ENCODE results near the gene BGN.

BGN gene

GRCh38 chrX:153450949-153451277 is 43.9 kb upstream of the BGN start:
- Histone ChIP-seq H3K9me3 (ENCODE audit: control insufficient read depth, insufficient read depth, low read depth, low read length) (no peaks in the 10 kb centered on the region), H3K36me3 (ENCODE audit: control insufficient read depth in 2 of 2, insufficient read depth in 1 of 2, low read length in 2 of 2) (peaks cover 0 to 30% of the 10 kb centered on the region in 2 experiments; a peak in 2 of 3 replicates), H3K4me3 (ENCODE audit: low read depth, low read length) (no peak overlapping the region), H3K4me1 (ENCODE audit: control insufficient read depth, insufficient read depth, low read length) (no peaks in the 10 kb centered on the region), H3K27ac (ENCODE audit: extremely low read depth, low read depth, low read length) (no peak overlapping the region)
- no peak for TF ChIP-seq ZNF311 (tag by site-specific recombination; IDR thresholded peaks at IDR 0.05; ENCODE audit: borderline replicate concordance)
- TF ChIP-seq ZSCAN4 (tag by site-specific recombination; IDR thresholded peaks at IDR 0.05), result no peak
- no peak for TF ChIP-seq ZNF510 (tag by site-specific recombination; IDR thresholded peaks at IDR 0.05; ENCODE audit: insufficient replicate concordance)
- no peak for TF ChIP-seq MYNN (tag by site-specific recombination; IDR thresholded peaks at IDR 0.05; ENCODE audit: borderline replicate concordance)
- no peak for TF ChIP-seq ZNF398 (tag by site-specific recombination; IDR thresholded peaks at IDR 0.05)
- CTCF ChIA-PET, result interaction anchor here (0.6 kb wide), 1 partner anchor 65 kb away, joined by 3 read pairs; no protein-coding TSS in a partner anchor
- POLR2A ChIA-PET, result no interaction called here

GRCh38 chrX:153454901-153455550 is 39.8 kb upstream of the BGN start:
- ChIA-PET CTCF (no interaction called here), POLR2A (no interaction called here)
- Histone ChIP-seq H3K36me3 (ENCODE audit: control insufficient read depth in 2 of 2, insufficient read depth in 1 of 2, low read length in 2 of 2) (peaks cover 5 to 37% of the 10 kb centered on the region in 2 experiments; a peak in 2 of 3 replicates), H3K4me3 (ENCODE audit: low read depth, low read length) (no peak overlapping the region), H3K9me3 (ENCODE audit: control insufficient read depth, insufficient read depth, low read depth, low read length) (no peaks in the 10 kb centered on the region), H3K4me1 (ENCODE audit: control insufficient read depth, insufficient read depth, low read length) (no peaks in the 10 kb centered on the region), H3K27ac (ENCODE audit: extremely low read depth, low read depth, low read length) (no peak overlapping the region)
- TF ChIP-seq ZNF48 (tag by site-specific recombination; IDR thresholded peaks at IDR 0.05) (no peak), TSHZ1 (tag by site-specific recombination; IDR thresholded peaks at IDR 0.05; ENCODE audit: borderline replicate concordance) (no peak), ZNF843 (tag by site-specific recombination; IDR thresholded peaks at IDR 0.05) (no peak), ZNF426 (tag by site-specific recombination; IDR thresholded peaks at IDR 0.05) (no peak), ZIC2 (tag by site-specific recombination; IDR thresholded peaks at IDR 0.05) (no peak), ZSCAN18 (tag by site-specific recombination; IDR thresholded peaks at IDR 0.05) (no peak), ZNF571 (tag by site-specific recombination; IDR thresholded peaks at IDR 0.05) (no peak), ZBTB49 (tag by site-specific recombination; IDR thresholded peaks at IDR 0.05; ENCODE audit: low read depth) (no peak), ZNF558 (tag by site-specific recombination; IDR thresholded peaks at IDR 0.05) (no peak), ZBTB8A (tag by site-specific recombination; IDR thresholded peaks at IDR 0.05) (no peak), ZNF768 (tag by site-specific recombination; IDR thresholded peaks at IDR 0.05) (no peak), ZNF10 (tag by site-specific recombination; IDR thresholded peaks at IDR 0.05) (no peak), ZNF202 (tag by site-specific recombination; IDR thresholded peaks at IDR 0.05; ENCODE audit: borderline replicate concordance) (no peak)
